GM18505 (cell line): ENCODE results near the gene IGFL1.
"Not testable (repeated sequence)": the region's sequence is repeated elsewhere in the genome, so short reads cannot be mapped to it uniquely, and the experiment has no call there.

Experiments used
- ATAC-seq: cut with Tn5 transposase; IDR thresholded peaks from one replicate; pipeline ENCODE4 v1.9.1; 2021; ENCODE audit not compliant: unreplicated experiment
- POLR2A ChIP-seq: IDR thresholded peaks from 4 replicates; pipeline ENCODE4 v1.6.1; 2011; ENCODE audit warnings: borderline replicate concordance; ENCODE audit not compliant: insufficient read depth, insufficient read length; ENCODE audit errors: extremely low read depth

The IGFL1 gene

DNA sequence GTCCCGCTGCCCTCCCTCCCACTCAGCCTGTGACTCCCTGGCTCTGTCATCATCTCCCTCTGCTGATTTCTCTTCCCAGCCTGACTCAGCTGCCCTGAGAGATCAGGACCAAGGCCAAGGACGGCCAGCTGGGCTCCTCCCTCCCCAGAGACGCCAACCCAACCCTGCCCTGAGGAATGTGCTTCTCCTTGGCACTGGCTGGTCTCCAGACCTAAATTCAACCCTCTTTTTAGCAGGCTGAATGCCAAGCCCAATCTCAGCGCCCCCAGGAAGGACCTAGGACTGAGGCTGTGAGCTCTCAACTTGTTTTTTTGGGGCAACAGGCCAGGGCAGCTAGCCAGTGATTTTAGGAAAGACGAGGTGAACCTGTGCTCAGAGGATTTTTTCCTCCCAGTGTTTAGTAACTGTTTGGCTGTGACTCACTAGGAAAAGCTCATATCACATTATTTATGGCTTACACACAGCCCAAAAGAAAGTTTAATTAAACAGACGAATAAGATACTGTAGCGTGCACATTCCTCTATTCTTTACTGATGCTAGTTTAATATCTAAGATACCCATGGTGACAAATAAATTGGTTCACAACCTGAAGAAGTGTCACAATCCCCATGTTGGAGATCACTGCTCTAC is 7.4 kb upstream of the IGFL1 start:
- no peak for TF ChIP-seq POLR2A
- ATAC-seq: no peak

DNA sequence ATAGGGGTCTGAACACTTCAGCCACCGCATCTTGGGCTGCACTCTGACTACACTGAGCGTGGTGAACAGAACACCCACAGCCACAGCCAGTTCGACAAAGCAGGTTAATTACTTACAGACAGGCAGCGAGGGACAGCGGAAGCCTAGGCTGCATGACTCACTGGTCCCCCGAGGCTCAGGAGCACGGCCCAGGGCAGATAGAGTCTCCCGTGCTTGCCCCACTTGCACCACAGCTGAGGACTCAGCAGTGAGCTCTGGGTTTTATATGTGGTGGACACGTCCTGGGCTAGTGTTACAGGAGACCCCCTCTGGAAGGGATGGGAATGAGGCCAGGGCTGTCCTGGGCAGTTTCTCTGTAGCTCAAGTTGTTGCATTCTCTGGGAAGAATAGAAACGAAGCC is 5.8 kb upstream of the IGFL1 start:
- not testable (repeated sequence) for ATAC-seq

- no peak for TF ChIP-seq POLR2A
- ATAC-seq: no peak
These were observed 4.8 kb upstream of the IGFL1 start for GRCh38 chr19:46224773-46225172.

DNA sequence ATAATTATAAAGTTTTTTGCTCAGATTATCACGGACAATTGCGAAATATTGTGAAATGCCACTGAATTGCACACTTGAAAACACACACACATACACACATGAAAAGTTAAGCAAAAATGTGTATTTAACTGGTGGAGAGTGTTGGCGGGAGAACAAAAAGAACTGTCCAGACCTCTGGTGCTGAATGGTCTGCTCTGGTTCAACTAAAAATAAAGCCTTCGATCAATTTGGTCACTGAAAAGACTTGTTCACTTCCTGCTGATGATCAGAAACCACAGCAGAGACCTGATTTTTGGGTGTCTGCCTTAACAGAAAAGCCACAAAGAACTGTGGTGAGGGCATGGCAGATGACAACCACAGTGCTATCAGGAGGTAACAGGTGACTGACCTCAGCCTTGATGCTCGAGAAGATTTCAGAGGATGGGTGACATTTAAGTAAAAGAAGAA is 4.0 kb upstream of the IGFL1 start:
- ATAC-seq: no peak
- TF ChIP-seq POLR2A: no peak

DNA sequence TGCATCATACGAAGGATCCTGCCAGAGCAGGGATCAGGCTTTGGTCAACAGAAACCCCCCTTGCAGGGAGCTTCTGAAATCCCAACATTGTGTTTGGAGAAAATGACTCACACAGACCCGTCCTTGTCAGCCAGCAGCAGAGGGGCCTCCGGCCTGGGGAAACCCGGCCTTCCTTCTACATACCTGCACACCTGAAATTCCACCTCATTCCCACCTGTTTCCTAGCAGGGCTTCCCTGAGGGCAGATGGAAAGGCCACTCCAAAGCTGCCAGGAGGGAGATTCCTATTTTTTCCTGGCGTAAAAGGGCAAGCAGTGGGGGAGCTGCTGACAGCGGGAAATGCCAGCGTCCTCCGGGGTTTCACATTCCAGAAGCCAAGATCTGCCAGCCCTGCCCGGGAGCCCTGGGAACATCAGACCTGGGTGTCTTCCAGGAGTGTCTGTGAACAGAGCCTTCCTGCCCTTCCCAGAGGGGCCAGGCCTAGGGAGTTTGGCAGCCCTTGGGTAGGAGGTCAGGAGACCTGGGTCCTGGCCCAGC is 3.0 kb upstream of the IGFL1 start:
- no peak for TF ChIP-seq POLR2A

GRCh38 chr19:46232029-46232428 is 2.5 kb downstream of the IGFL1 start:
- no peak for ATAC-seq
- no peak for TF ChIP-seq POLR2A

More for the DNA sequence above, 3.0 kb upstream of the IGFL1 start:
- ATAC-seq: no peak

GRCh38 chr19:46232468-46232867 is 2.9 kb downstream of the IGFL1 start:
- no peak for ATAC-seq
- no peak for TF ChIP-seq POLR2A

DNA sequence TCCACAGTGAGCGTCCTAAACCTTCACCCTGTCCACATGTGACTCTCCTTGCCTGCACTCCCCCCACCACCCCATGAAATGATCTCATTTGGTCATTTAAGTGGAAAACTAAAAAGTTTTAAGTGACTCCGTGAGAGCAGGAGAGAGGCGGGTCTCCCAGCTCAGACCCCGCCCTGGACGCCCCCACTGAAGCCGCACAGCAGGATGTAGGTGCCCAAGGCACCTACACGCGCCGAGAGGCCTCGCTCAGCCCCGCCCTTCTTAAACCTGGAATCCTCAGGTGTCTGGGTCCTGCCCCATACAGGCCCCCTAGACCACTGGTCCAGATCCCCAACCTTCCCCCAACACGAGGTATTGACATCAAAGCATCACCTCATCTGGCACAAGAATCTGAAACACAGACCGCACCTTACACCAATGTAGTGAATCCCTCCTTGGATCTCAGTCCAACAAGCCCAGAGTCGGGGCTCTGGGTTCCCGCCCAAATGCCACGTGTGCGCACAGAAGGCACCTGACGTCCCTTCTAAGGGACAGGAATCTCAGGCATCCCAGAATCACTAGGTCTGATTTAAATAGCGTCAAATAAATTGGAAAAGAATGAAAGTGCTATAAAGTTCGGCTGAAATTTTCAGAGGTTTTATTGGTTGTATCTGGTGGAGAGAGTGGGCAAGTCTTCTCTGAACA is 3.5 kb downstream of the IGFL1 start:
- ATAC-seq: no peak
- TF ChIP-seq POLR2A: no peak

- not testable (repeated sequence) for ATAC-seq
These were observed 4.3 kb downstream of the IGFL1 start for GRCh38 chr19:46233871-46234270.

DNA sequence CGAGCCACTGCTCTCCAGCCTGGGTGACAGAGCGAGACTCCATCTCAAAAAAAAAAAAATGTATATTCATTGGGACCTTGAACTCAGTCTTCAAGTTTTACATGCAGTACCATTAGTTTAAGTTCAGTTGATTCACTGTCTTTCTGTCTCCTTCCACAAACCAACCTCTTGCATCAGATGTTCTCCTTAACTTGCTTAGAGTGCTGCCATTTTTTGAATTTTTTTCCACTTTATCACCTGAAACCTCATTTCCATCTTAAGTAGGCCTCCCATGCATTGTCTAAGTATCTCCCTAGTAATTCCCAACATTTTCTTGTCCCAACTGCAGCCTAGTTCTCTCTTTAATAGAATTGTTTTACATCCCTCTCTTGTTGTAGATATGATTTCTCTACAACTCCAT is 8.6 kb downstream of the IGFL1 start:
- ATAC-seq: not testable (repeated sequence)

GRCh38 chr19:46239193-46240024 is 9.9 kb downstream of the IGFL1 start:
- no peak for ATAC-seq
- TF ChIP-seq POLR2A: no peak

GRCh38 chr19:46240693-46241092 is 11.2 kb downstream of the IGFL1 start:
- ATAC-seq: no peak
- TF ChIP-seq POLR2A: no peak

- TF ChIP-seq POLR2A: no peak
- ATAC-seq: no peak
These were observed 12.1 kb downstream of the IGFL1 start for GRCh38 chr19:46241626-46242025.

DNA sequence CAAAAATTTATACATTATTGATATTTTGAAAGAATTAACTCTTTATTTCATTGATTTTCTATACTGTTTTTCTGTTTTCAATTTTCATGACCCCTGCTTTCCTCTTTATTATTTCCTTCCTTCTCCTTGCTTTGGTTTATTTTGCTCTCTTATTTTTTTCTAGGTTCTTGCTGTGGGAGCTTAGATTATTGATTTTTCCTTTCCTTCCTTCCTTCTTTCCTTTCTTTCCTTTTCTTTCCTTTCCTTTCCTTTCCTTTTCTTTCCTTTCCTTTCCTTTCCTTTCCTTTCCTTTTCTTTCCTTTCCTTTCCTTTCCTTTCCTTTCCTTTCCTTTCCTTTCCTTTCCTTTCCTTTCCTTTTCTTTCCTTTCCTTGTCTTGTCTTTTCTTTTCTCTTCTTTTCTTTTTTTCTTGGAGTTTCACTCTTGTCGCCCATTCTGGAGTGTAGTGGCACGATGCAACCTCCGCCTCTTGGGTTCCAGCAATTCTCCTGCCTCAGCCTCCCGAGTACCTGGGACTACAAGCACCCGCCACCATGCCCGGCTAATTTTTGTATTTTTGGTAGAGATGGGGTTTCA is 13.6 kb downstream of the IGFL1 start:
- not testable (repeated sequence) for ATAC-seq

DNA sequence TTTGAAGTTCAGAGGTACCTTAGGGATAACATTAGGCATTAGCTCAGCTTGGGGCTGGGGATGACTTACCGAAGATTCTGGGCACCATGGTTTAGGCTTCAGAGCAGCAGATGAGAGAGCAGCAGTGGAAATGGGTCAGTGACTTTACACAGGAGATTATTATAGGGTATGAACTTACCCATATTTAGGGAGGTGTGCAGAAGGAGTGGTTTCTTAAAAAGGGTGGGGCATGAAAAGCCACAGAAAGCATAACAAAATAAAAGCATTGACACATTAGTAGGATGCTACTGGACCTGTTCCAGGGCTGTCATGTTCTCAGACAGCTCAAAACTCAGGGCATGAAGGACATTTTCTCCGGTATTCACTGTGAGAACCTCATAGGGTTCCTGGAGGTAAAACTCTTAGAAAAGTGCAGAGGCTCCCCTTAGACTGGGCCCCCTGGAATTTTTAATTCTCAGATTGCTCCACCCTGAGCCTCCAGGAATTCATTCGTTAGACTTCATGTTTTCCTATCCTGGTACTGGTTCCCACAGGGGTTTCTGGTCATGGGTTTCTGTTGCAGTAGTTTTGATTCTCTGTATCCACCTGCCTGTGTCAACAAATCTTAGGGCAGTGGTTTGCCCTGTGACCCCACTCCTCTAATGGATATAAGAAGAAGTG is 20.7 kb downstream of the IGFL1 start:
- no peak for TF ChIP-seq POLR2A

More for the DNA sequence above, 20.7 kb downstream of the IGFL1 start:
- no peak for ATAC-seq
